Body of pancreas (tissue), 4 donors: ENCODE measurements around the gene MZT2A. TPM values are rescaled to one million over a fixed set of nuclear protein-coding genes. Genes with fewer than 3 reads are reported as not detected.
"Not testable (repeated sequence)": the region's sequence is repeated elsewhere in the genome, so short reads cannot be mapped to it uniquely, and the experiment has no call there.

ENCODE experiments used
- ATAC-seq: fragments of 150-250 bp; one replicate; pipeline ENCODE4 v1.9.1; 2016
- DNase-seq, 4 donors: peaks; one replicate each; pipeline ENCODE4 v3.0.0-alpha.2; 2019
- H3K27ac ChIP-seq, 4 donors: fragments of 200-600 bp; sonication (generic); 1 replicate in 3 of 4; 2 replicates in 1 of 4; pipeline versions ENCODE4 v1.5.1 to v1.6.1; 2016 to 2019; ENCODE audit warnings: mild to moderate bottlenecking in 1 of 4, mixed read lengths in 1 of 4, moderate library complexity in 1 of 4
- H3K27me3 ChIP-seq, 2 donors: fragments of 200-600 bp; sonication (generic); one replicate each; pipeline ENCODE4 v1.6.0; 2016; ENCODE audit warnings: mild to moderate bottlenecking in 1 of 2
- H3K36me3 ChIP-seq, 2 donors: fragments of 200-600 bp; sonication (generic); replicated peaks in 1 of 2; 2 replicates each; pipeline ENCODE4 v1.5.1; 2016; ENCODE audit warnings: low read depth in 2 of 2; ENCODE audit not compliant: insufficient read depth in 1 of 2
- H3K4me1 ChIP-seq: fragments of 200-600 bp; sonication (generic); one replicate; pipeline ENCODE4 v1.6.0; 2016
- H3K4me3 ChIP-seq, 2 donors: fragments of 200-600 bp; sonication (generic); 1 replicate in 1 of 2; 2 replicates in 1 of 2; pipeline ENCODE4 v1.5.1; 2016 to 2019
- H3K9me3 ChIP-seq, 3 donors: fragments of 200-600 bp; sonication (generic); 1 replicate in 2 of 3; 2 replicates in 1 of 3; pipeline ENCODE4 v1.5.1; 2016
- POLR2A ChIP-seq, 3 donors: fragments of 450-650 bp; IDR thresholded peaks; one replicate each; pipeline ENCODE4 v1.6.1; 2016; ENCODE audit warnings: antibody characterized with exemption in 3 of 3, mild to moderate bottlenecking in 2 of 3
- WGBS, 2 donors: methylation state at CpG; one replicate each; pipeline ENCODE4 v1.1.5; 2017; 5-methylcytosine and 5-hydroxymethylcytosine counted together
- intact Hi-C: fragments of 100-400 bp; cut with DNase I; formaldehyde crosslinking; loops from one replicate; pipeline ENCODE4 v1.15.1; 2023
- total RNA-seq, 2 donors: library from RNA; depleted of rRNA; stranded (reverse); fragments of >200 nt; gene quantifications; one replicate each; pipeline ENCODE4 v1.1.0, GENCODE V29; 2016
- TF ChIP-seq, protein P1 (sequence below), 7 experiments: fragments of 450-650 bp in 4 of 7; fragments of 200-600 bp in 3 of 7; sonication (generic) in 3 of 7; IDR thresholded peaks; one replicate each; pipeline ENCODE4 v1.5.1; 2016 to 2019; ENCODE audit warnings: antibody characterized with exemption in 7 of 7

MZT2A gene
- total RNA-seq, 2 donors from 2014 or later, result 51.1 to 54.1 TPM

- 84 to 90% methylated on average over 8 to 10 of the region's 10 CpGs for WGBS, 2 donors
- intact Hi-C loops, H3K27ac ChIP-seq, H3K9me3 ChIP-seq, ATAC-seq, H3K4me1 ChIP-seq, H3K4me3 ChIP-seq, DNase-seq, H3K36me3 ChIP-seq, H3K27me3 ChIP-seq: not testable (repeated sequence)
Measured at GRCh38 chr2:131467722-131468121, 24.5 kb downstream of the MZT2A start.

GRCh38 chr2:131454914-131455313, 37.3 kb downstream of the MZT2A start:
- H3K36me3 ChIP-seq, DNase-seq, H3K9me3 ChIP-seq, intact Hi-C loops, H3K4me1 ChIP-seq, H3K27me3 ChIP-seq, ATAC-seq, H3K4me3 ChIP-seq, H3K27ac ChIP-seq: not testable (repeated sequence)
- 50 to 52% methylated on average over 1 to 2 of the region's 2 CpGs for WGBS, 2 donors

- H3K9me3 ChIP-seq, H3K4me1 ChIP-seq, DNase-seq, intact Hi-C loops, H3K27me3 ChIP-seq, H3K4me3 ChIP-seq, H3K27ac ChIP-seq, H3K36me3 ChIP-seq, ATAC-seq: not testable (repeated sequence)
- WGBS, 2 donors, result 47 to 58% methylated on average over 10 of the region's 10 CpGs
Measured at GRCh38 chr2:131451265-131451949, 40.8 kb downstream of the MZT2A start.

DNA sequence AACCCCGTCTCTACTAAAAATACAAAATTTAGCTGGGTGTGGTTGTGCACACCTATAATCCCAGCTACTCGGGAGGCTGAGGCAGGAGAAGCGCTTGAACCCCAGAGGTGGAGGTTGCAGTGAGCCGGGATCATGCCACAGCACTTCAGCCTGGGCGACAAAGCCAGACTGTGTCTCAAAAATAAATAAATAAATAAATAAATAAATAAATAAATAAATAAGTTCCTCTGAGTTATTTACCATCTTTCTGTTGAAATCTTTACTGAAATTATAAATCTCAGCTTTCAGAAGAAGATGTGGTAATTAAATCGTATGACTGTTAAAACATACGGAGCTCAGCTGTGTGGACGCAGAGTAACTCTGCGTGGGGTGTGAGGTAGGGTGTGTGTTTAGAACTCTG, 44.2 kb downstream of the MZT2A start:
- DNase-seq, H3K36me3 ChIP-seq, intact Hi-C loops, H3K4me3 ChIP-seq, ATAC-seq, H3K4me1 ChIP-seq, H3K9me3 ChIP-seq, H3K27ac ChIP-seq, H3K27me3 ChIP-seq: not testable (repeated sequence)
- 75 to 76% methylated on average over 9 of the region's 9 CpGs for WGBS, 2 donors

- ATAC-seq (no peak), DNase-seq (no peak)
Measured at GRCh38 chr2:131445896-131446295, 46.3 kb downstream of the MZT2A start.

DNA sequence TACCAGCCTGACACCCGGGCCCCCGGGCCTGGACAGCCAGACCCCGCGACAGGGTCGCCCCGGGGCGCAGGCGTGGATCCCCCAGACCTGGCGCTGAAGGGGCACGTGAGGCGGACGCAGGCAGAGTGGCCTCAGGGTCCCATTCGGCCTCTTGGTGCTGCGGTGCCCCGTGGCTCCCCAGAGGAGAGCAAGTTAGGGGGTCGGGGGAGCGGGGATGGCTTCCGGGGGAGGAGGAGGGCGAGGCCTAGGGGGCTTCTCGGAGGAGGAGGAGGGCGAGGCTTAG, 46.7 kb downstream of the MZT2A start:
- intact Hi-C loops, H3K27me3 ChIP-seq, ATAC-seq, H3K4me1 ChIP-seq, H3K4me3 ChIP-seq, H3K27ac ChIP-seq, DNase-seq, H3K9me3 ChIP-seq, H3K36me3 ChIP-seq: not testable (repeated sequence)
- 85 to 88% methylated on average over 4 to 12 of the region's 21 CpGs for WGBS, 2 donors

More at GRCh38 chr2:131445896-131446295, 46.3 kb downstream of the MZT2A start:
- H3K27me3 ChIP-seq, result no peaks in the 10 kb centered on the region
- no peaks in the 10 kb centered on the region for H3K36me3 ChIP-seq
- H3K9me3 ChIP-seq, result no peaks in the 10 kb centered on the region
- H3K4me3 ChIP-seq, result no peak overlapping the region
- intact Hi-C loops, result no loop called here
- WGBS, 2 donors, result 80 to 91% methylated on average over 15 to 19 of the region's 19 CpGs
- no peak overlapping the region for H3K27ac ChIP-seq
- no peak for TF ChIP-seq POLR2A (IDR thresholded peaks at IDR 0.05)
- TF ChIP-seq, protein P1, sequence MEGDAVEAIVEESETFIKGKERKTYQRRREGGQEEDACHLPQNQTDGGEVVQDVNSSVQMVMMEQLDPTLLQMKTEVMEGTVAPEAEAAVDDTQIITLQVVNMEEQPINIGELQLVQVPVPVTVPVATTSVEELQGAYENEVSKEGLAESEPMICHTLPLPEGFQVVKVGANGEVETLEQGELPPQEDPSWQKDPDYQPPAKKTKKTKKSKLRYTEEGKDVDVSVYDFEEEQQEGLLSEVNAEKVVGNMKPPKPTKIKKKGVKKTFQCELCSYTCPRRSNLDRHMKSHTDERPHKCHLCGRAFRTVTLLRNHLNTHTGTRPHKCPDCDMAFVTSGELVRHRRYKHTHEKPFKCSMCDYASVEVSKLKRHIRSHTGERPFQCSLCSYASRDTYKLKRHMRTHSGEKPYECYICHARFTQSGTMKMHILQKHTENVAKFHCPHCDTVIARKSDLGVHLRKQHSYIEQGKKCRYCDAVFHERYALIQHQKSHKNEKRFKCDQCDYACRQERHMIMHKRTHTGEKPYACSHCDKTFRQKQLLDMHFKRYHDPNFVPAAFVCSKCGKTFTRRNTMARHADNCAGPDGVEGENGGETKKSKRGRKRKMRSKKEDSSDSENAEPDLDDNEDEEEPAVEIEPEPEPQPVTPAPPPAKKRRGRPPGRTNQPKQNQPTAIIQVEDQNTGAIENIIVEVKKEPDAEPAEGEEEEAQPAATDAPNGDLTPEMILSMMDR (IDR thresholded peaks at IDR 0.05), result no peak
- no peaks in the 10 kb centered on the region for H3K4me1 ChIP-seq

GRCh38 chr2:131444736-131445514, 47.3 kb downstream of the MZT2A start:
- intact Hi-C loops, H3K27me3 ChIP-seq, DNase-seq, H3K36me3 ChIP-seq, H3K4me3 ChIP-seq, H3K27ac ChIP-seq, ATAC-seq, H3K9me3 ChIP-seq, H3K4me1 ChIP-seq: not testable (repeated sequence)
- 86 to 89% methylated on average over 34 to 46 of the region's 90 CpGs for WGBS, 2 donors

- H3K36me3 ChIP-seq, DNase-seq, H3K27me3 ChIP-seq, H3K4me3 ChIP-seq, H3K9me3 ChIP-seq, ATAC-seq, H3K4me1 ChIP-seq, intact Hi-C loops, H3K27ac ChIP-seq: not testable (repeated sequence)
- 54 to 60% methylated on average over 7 of the region's 7 CpGs for WGBS, 2 donors
Measured at GRCh38 chr2:131440742-131441468, 51.3 kb downstream of the MZT2A start.
